Measurements from ENCODE around the gene NFKBIE. TPM values are rescaled to one million over a fixed set of nuclear protein-coding genes. Genes with fewer than 3 reads are reported as not detected.

NFKBIE gene
- total RNA-seq, 1 donor from 2014 or later: 46.3 TPM

DNA sequence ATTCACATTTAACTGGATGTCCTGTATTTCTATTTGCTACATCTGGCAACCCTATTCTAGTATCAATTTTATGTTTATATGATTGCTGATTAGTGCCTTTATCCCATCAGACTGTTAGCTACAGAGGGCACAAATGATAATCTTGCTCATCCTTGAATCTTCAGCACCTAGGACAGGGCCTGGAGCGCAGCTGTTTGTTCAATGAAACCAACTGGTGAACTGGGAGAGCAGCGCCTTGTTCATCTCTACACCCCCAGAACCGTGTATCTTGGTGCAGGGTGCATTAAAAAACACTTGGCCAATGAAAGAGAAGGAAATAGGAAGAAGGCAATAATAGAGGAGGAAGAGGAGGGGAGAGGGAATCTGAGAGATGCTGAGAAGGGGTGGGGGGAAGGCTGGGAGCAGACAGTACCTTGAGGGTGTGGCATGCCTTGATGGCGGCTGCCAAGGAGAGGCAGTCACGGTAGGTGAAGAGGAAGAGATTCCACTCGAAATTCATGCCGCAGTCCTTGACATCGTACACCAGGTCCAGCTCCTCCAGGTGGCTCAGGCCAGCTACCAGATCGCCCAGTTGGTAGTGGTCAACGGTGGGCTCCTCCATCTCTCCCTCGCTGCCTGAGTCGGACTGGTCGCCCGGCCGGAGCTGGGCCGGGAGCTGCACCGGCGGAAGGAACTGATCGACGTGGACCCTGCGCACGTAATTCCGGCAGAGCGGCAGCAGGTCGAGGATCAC is 20.4 kb upstream of the NFKBIE start:
- DNase-seq (ENCODE audit: low read depth): no peak
- Histone ChIP-seq H3K27me3 (ENCODE audit: control insufficient read depth, insufficient read depth, low read length) (peaks cover 34% of the 10 kb centered on the region), H3K4me3 (ENCODE audit: low read depth, low read length) (no peak overlapping the region), H3K36me3 (ENCODE audit: control insufficient read depth, insufficient read depth, low read length) (no peaks in the 10 kb centered on the region)
- TF ChIP-seq, protein P1, sequence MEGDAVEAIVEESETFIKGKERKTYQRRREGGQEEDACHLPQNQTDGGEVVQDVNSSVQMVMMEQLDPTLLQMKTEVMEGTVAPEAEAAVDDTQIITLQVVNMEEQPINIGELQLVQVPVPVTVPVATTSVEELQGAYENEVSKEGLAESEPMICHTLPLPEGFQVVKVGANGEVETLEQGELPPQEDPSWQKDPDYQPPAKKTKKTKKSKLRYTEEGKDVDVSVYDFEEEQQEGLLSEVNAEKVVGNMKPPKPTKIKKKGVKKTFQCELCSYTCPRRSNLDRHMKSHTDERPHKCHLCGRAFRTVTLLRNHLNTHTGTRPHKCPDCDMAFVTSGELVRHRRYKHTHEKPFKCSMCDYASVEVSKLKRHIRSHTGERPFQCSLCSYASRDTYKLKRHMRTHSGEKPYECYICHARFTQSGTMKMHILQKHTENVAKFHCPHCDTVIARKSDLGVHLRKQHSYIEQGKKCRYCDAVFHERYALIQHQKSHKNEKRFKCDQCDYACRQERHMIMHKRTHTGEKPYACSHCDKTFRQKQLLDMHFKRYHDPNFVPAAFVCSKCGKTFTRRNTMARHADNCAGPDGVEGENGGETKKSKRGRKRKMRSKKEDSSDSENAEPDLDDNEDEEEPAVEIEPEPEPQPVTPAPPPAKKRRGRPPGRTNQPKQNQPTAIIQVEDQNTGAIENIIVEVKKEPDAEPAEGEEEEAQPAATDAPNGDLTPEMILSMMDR (IDR thresholded peaks at IDR 0.05; ENCODE audit: insufficient read depth, low read length, poor library complexity, severe bottlenecking): no peak

DNA sequence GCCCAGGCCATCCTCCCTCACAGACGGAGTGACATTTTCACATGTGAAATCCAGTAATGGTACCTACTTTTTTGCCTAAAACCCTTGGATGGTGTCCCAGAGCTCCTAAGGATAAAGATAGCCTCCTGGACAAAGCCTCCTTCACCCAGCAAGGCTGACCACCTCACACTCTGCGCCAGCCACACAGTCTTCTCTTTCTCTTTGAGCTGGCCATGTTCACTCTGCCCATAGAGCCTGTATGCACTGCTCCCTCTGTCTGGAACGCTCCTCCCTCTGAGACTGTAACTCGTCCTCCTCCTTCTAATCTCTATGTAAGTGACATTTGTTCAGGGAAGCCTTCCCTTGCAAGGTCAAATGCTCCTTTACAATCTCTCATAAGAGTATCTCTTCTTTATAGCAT is 19.5 kb upstream of the NFKBIE start:
- H3K4me3 ChIP-seq (ENCODE audit: low read depth, low read length): no peak overlapping the region
- H3K36me3 ChIP-seq (ENCODE audit: control insufficient read depth, insufficient read depth, low read length): no peaks in the 10 kb centered on the region
- DNase-seq (ENCODE audit: low read depth): no peak
- peaks cover 30% of the 10 kb centered on the region for H3K27me3 ChIP-seq (ENCODE audit: control insufficient read depth, insufficient read depth, low read length)
- TF ChIP-seq, protein P1 (IDR thresholded peaks at IDR 0.05; ENCODE audit: insufficient read depth, low read length, poor library complexity, severe bottlenecking): no peak

DNA sequence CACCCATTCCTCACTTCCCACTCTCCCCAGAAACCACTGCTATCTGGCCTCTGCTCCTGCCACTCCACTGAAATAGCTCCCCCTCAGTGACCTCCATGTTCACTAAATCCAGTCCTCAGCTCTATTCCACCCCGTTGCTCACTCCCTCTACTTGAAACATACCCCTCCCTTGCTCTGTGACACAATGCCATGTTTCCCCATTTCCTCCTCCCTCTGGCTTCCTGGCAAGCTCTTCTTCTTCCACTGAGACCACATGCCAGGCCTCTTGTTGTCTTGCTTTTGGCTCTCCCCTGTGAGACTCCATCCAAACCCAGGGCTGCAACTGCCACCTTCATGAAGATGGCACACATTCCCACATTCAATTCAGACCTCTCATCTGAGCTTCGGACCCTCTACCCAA is 18.8 kb upstream of the NFKBIE start:
- Histone ChIP-seq H3K4me3 (ENCODE audit: low read depth, low read length) (no peak overlapping the region), H3K36me3 (ENCODE audit: control insufficient read depth, insufficient read depth, low read length) (no peaks in the 10 kb centered on the region), H3K27me3 (ENCODE audit: control insufficient read depth, insufficient read depth, low read length) (peaks cover 25% of the 10 kb centered on the region)
- no peak for DNase-seq (ENCODE audit: low read depth)
- TF ChIP-seq, protein P1 (IDR thresholded peaks at IDR 0.05; ENCODE audit: insufficient read depth, low read length, poor library complexity, severe bottlenecking): no peak

DNA sequence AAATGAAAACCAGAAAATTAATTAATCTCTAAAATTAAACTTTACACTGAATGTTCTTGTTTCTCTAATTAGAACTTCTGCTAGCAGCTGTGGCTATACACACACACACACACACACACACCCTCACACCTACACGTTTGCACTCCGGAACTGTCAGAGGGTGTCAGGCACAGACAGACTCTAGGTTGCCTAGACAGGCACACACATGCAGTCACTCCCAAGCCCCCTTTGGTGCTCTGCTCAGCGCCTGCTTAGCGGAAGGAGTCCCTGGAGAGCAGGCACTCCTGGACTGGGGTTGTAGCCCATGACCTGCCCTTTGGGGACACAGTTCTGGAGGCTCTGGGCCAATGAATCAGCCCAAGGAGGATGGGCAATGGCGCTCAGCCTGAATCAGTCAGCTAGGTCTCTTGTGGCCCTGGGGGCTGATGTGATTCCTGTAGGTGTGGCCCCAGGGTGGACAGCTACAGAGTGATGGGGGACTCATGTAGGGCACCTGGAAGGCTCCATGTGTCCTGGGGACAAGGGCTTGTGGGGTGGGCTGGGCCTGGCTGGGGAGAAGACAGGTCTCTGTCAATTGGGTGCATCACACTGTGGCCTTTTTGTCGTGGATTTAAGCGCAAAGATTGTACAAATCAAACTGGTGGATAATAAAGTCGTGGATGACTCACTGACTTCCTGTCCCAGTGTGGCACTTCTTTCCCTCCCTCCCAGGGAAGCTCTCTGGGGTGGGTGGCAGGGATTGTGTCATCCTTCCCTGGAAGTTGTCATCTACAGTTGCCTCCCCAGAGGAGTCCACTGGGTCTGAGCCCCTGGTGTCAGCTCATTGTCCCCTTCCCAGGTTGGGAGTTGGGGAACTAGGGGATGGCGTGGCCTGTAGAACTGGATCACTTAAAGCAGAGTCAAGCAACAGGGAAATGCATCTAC is 13.7 kb upstream of the NFKBIE start:
- Histone ChIP-seq H3K4me3 (ENCODE audit: low read depth, low read length) (no peak overlapping the region), H3K36me3 (ENCODE audit: control insufficient read depth, insufficient read depth, low read length) (no peaks in the 10 kb centered on the region), H3K27me3 (ENCODE audit: control insufficient read depth, insufficient read depth, low read length) (peaks cover 50% of the 10 kb centered on the region)
- TF ChIP-seq, protein P1 (IDR thresholded peaks at IDR 0.05; ENCODE audit: insufficient read depth, low read length, poor library complexity, severe bottlenecking): no peak
- DNase-seq (ENCODE audit: low read depth): no peak

DNA sequence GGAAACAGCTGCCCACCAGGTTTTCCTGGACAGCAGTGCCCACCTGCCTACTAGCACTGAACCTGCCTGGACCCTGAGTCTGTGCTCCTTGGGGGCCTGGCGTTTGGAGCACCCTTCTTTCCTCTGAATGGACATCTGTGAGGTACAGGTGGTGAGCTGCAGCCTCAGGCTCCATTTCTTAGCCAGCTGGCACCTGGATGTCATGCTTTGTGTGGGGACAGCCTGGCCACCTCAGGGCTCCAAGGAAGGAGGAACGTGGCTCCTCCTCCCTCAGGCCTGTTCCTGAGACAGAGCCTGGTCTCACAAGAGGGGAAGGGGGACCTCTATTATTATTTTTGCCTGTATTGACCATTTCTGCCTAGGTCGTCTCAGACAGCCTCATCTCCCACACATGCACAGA is 13.0 kb upstream of the NFKBIE start:
- Histone ChIP-seq H3K4me3 (ENCODE audit: low read depth, low read length) (no peak overlapping the region), H3K36me3 (ENCODE audit: control insufficient read depth, insufficient read depth, low read length) (no peaks in the 10 kb centered on the region), H3K27me3 (ENCODE audit: control insufficient read depth, insufficient read depth, low read length) (peaks cover 49% of the 10 kb centered on the region)
- DNase-seq (ENCODE audit: low read depth): no peak
- TF ChIP-seq, protein P1 (IDR thresholded peaks at IDR 0.05; ENCODE audit: insufficient read depth, low read length, poor library complexity, severe bottlenecking): no peak
